C4-2B (cell line): Measurements from ENCODE around the gene ZBTB49.

Source experiments
- H3K27ac ChIP-seq: fragments of 450-650 bp; 2 replicates; pipeline ENCODE4 v1.5.1; 2017
- CTCF ChIP-seq: fragments of 450-650 bp; conservative IDR thresholded peaks from 2 replicates; pipeline ENCODE4 v1.5.1; 2017; ENCODE audit warnings: mild to moderate bottlenecking
- ZFX ChIP-seq: fragments of 450-650 bp; IDR thresholded peaks from 2 replicates; pipeline ENCODE4 v1.6.1; 2017

ZBTB49 gene

GRCh38 chr4:4356106-4357041 lies 66.3 kb downstream of the ZBTB49 start:
- TF ChIP-seq CTCF: no peak
- no peak for TF ChIP-seq ZFX

GRCh38 chr4:4358093-4358854 lies 68.2 kb downstream of the ZBTB49 start:
- TF ChIP-seq ZFX: no peak
- no peak for TF ChIP-seq CTCF
- no peak overlapping the region for H3K27ac ChIP-seq

More at GRCh38 chr4:4356106-4357041, 66.3 kb downstream of the ZBTB49 start:
- H3K27ac ChIP-seq: no peak overlapping the region

- H3K27ac ChIP-seq: no peak overlapping the region
- TF ChIP-seq ZFX (no peak), CTCF (no peak)
These were observed 71.8 kb downstream of the ZBTB49 start for GRCh38 chr4:4361883-4362282.

- no peak for TF ChIP-seq CTCF
- TF ChIP-seq ZFX: no peak
- H3K27ac ChIP-seq: no peak overlapping the region
These were observed 73.1 kb downstream of the ZBTB49 start for GRCh38 chr4:4362991-4363697.

- H3K27ac ChIP-seq: no peak overlapping the region
- no peak for TF ChIP-seq ZFX
- TF ChIP-seq CTCF: no peak
These were observed 74.0 kb downstream of the ZBTB49 start for GRCh38 chr4:4364061-4364460.

GRCh38 chr4:4364486-4365208 lies 74.6 kb downstream of the ZBTB49 start:
- TF ChIP-seq CTCF: no peak
- no peak for TF ChIP-seq ZFX
- no peak overlapping the region for H3K27ac ChIP-seq
